KMS-11 (cell line): Measurements from ENCODE around the gene ASIC2.
A peak's percentile ranks its signal among the peaks of the same experiment; 100 is the strongest.

Experiments
- H2AFZ ChIP-seq: fragments of 200-600 bp; sonication (generic); 2 replicates; pipeline ENCODE4 v1.6.1; 2016; ENCODE audit warnings: antibody characterized with exemption, mixed run types, low read depth
- H3K27ac ChIP-seq: fragments of 200-600 bp; sonication (generic); 2 replicates; pipeline ENCODE4 v1.6.1; 2016; ENCODE audit warnings: mild to moderate bottlenecking, mixed run types
- H3K27me3 ChIP-seq: fragments of 200-600 bp; sonication (generic); 2 replicates; pipeline ENCODE4 v1.6.1; 2017; ENCODE audit warnings: mild to moderate bottlenecking, low read depth, mixed run types, moderate library complexity; ENCODE audit not compliant: insufficient read depth
- H3K36me3 ChIP-seq: fragments of 200-600 bp; sonication (generic); 2 replicates; pipeline ENCODE4 v1.6.1; 2017; ENCODE audit warnings: mild to moderate bottlenecking, mixed run types; ENCODE audit not compliant: insufficient read depth
- H3K4me1 ChIP-seq: fragments of 200-600 bp; sonication (generic); 2 replicates; pipeline ENCODE4 v1.6.1; 2016; ENCODE audit warnings: mild to moderate bottlenecking, low read depth, mixed run types; ENCODE audit not compliant: poor library complexity, severe bottlenecking
- H3K4me2 ChIP-seq: fragments of 200-600 bp; sonication (generic); 2 replicates; pipeline ENCODE4 v1.7.0; 2016; ENCODE audit warnings: mild to moderate bottlenecking, mixed run types
- H3K4me3 ChIP-seq: fragments of 200-600 bp; sonication (generic); IDR thresholded peaks from 2 replicates; pipeline ENCODE4 v1.6.1; 2017; ENCODE audit warnings: low read depth, low read length, mixed read lengths; ENCODE audit not compliant: insufficient read depth
- H3K79me2 ChIP-seq: fragments of 200-600 bp; sonication (generic); 2 replicates; pipeline ENCODE4 v1.6.1; 2016; ENCODE audit warnings: low read depth, mixed run types; ENCODE audit not compliant: insufficient read depth
- H3K9ac ChIP-seq: fragments of 200-600 bp; sonication (generic); 2 replicates; pipeline ENCODE4 v1.6.1; 2016; ENCODE audit warnings: mild to moderate bottlenecking, mixed run types
- H4K20me1 ChIP-seq: fragments of 200-600 bp; sonication (generic); 2 replicates; pipeline ENCODE4 v1.6.1; 2016; ENCODE audit warnings: mild to moderate bottlenecking, mixed run types; ENCODE audit not compliant: insufficient read depth
- TF ChIP-seq, protein P1 (sequence below): fragments of 200-600 bp; sonication (generic); conservative IDR thresholded peaks from 2 replicates; pipeline ENCODE4 v1.6.1; 2017; ENCODE audit warnings: low read depth, mild to moderate bottlenecking, antibody characterized with exemption, low read length, moderate library complexity, mixed read lengths

The ASIC2 gene

DNA sequence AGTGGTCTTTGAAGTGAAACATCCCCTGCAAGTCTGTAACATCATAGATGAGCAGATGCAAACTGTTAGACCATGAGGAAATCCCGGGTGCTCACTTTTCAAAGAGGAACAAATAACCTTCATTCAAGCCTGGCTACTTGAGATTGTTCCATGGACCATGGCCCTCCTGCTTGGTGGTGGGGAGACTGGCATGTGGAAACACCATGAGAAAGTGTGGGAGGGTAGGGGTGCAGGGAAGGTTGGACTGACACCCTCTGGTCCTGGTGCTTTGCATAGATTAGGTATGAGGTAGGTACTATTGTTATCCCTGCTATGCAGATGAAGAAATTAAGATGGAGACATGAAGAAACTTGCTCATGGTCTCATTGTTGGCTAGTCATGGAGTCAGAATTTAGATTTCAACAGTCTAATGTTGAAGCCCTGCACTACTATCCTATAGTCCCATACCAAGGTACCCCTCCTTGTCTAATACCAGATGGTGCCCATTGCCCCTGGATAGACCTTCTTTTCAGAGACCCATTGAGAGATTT lies 242.4 kb downstream of the ASIC2 start:
- TF ChIP-seq, protein P1, sequence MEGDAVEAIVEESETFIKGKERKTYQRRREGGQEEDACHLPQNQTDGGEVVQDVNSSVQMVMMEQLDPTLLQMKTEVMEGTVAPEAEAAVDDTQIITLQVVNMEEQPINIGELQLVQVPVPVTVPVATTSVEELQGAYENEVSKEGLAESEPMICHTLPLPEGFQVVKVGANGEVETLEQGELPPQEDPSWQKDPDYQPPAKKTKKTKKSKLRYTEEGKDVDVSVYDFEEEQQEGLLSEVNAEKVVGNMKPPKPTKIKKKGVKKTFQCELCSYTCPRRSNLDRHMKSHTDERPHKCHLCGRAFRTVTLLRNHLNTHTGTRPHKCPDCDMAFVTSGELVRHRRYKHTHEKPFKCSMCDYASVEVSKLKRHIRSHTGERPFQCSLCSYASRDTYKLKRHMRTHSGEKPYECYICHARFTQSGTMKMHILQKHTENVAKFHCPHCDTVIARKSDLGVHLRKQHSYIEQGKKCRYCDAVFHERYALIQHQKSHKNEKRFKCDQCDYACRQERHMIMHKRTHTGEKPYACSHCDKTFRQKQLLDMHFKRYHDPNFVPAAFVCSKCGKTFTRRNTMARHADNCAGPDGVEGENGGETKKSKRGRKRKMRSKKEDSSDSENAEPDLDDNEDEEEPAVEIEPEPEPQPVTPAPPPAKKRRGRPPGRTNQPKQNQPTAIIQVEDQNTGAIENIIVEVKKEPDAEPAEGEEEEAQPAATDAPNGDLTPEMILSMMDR, result no peak
- Histone ChIP-seq H3K27ac (no peak overlapping the region), H3K4me3 (no peak overlapping the region), H3K27me3 (no peaks in the 10 kb centered on the region), H3K4me2 (no peak overlapping the region), H4K20me1 (no peaks in the 10 kb centered on the region), H3K36me3 (no peaks in the 10 kb centered on the region), H3K9ac (no peak overlapping the region), H3K4me1 (no peaks in the 10 kb centered on the region), H3K79me2 (no peaks in the 10 kb centered on the region), H2AFZ (no peak overlapping the region)

DNA sequence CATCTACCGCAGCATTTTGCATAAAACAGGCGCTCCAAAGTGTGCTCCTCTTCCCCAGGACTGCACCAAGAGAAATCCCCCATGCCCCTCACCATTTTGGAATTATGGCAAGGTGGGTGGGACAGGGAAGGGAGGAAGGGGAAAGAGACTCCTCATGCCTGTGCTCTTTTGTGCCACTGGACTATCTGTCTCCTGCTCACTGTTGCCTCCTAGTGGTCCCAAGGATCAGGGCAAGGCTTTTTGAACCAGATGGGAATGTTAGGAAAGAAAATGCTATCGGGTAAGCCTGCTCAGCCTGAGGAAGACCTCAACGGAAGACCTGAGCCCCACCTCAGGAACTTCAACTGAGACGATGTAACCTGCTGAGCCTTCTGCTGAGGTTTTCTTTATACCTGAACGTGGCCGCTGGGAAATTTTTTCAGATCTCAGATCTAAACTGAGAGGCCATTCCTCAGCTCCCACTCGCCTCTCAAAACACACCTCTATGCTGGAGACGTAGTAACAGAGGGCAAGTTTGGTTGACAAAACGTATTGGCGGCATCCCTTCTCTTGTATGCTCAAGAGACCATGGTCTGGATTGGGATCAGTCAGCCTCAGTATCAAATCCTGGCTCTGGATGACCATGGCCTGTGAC lies 243.2 kb downstream of the ASIC2 start:
- H4K20me1 ChIP-seq, result no peaks in the 10 kb centered on the region
- no peaks in the 10 kb centered on the region for H3K79me2 ChIP-seq
- no peak overlapping the region for H3K27ac ChIP-seq
- H3K9ac ChIP-seq, result no peak overlapping the region
- H3K4me3 ChIP-seq, result no peak overlapping the region
- no peak overlapping the region for H3K4me2 ChIP-seq
- H3K36me3 ChIP-seq, result no peaks in the 10 kb centered on the region
- H3K4me1 ChIP-seq, result no peaks in the 10 kb centered on the region
- no peak overlapping the region for H2AFZ ChIP-seq
- TF ChIP-seq, protein P1, result peak; percentile 96
- H3K27me3 ChIP-seq, result no peaks in the 10 kb centered on the region

DNA sequence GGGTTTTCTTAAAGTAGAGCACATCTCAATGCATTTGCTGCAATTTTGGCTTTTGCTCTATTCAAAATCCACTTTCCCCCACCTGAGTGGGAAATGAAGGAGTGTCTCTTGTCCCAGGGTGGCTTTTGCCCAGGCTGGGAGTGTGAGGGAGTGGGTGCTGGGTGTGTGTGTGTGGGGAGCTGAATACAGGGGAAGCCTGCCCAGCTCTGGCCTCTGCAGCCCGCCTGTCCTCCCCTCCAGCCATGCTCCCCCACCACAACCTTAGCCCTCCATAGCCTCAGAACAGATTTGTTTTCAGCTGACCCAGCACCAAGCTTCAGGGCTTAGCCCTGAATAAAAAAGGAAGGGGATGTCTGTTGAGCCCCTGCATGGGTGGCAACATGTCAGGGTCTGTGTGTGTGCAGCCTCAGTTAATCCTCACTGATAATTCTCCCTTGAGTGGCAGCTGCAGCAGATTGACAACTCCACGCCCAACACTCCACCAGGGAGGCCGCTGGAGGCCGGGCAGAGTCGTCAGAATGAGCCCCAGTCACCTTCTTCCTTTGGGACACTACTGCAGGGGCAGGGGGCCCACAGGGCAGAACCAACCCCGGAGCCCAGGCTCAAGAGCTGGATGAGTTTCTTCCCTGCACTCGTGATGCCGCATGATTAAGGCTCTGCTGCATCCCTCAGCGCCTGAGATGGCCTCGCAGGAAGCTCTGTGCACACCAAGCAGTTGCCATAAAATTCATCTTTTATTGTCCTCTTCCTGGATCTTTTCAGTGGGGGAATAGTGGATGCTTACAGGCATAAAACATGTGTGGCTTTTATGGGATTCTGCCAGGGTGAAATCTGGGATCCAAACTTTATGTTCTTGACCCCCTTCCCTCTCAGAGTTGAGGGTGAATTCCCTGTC lies 246.5 kb downstream of the ASIC2 start:
- no peaks in the 10 kb centered on the region for H3K4me1 ChIP-seq
- no peaks in the 10 kb centered on the region for H3K79me2 ChIP-seq
- no peak overlapping the region for H3K4me3 ChIP-seq
- no peaks in the 10 kb centered on the region for H3K36me3 ChIP-seq
- H4K20me1 ChIP-seq, result no peaks in the 10 kb centered on the region
- TF ChIP-seq, protein P1, result no peak
- H3K4me2 ChIP-seq, result no peak overlapping the region
- H2AFZ ChIP-seq, result no peak overlapping the region
- no peaks in the 10 kb centered on the region for H3K27me3 ChIP-seq
- H3K9ac ChIP-seq, result no peak overlapping the region
- no peak overlapping the region for H3K27ac ChIP-seq

DNA sequence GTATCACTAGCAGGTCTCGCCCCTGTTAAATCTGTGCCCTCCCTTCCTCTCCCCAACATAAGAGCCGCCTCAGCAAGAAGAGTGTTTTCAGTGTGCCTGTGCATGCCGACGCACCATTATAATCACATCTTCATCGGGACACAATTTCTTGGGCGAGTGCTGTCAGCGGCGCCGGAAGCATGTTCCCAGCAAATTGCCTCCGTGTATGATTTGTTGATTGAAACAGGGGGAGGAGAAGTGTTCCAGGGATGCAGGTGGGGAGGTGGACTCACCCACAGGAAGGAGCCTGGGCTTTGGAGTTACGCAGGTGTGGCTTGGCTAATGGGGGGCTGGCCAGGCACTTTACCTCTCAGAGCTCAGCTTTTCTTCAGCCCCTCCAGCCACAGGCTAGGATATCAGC lies 247.9 kb downstream of the ASIC2 start:
- no peaks in the 10 kb centered on the region for H3K4me1 ChIP-seq
- H3K9ac ChIP-seq, result no peak overlapping the region
- H3K36me3 ChIP-seq, result no peaks in the 10 kb centered on the region
- no peak overlapping the region for H3K4me2 ChIP-seq
- TF ChIP-seq, protein P1, result no peak
- H4K20me1 ChIP-seq, result no peaks in the 10 kb centered on the region
- no peaks in the 10 kb centered on the region for H3K79me2 ChIP-seq
- H3K4me3 ChIP-seq, result no peak overlapping the region
- no peak overlapping the region for H3K27ac ChIP-seq
- H3K27me3 ChIP-seq, result no peaks in the 10 kb centered on the region
- H2AFZ ChIP-seq, result no peak overlapping the region
